Upper lobe of left lung (tissue), 6 donors: ENCODE data around the gene MACROD1. TPM values are rescaled to one million over a fixed set of nuclear protein-coding genes. Genes with fewer than 3 reads are reported as not detected.

Experiments
- ATAC-seq, 2 donors: fragments of 200-7000 bp; cut with Tn5 transposase; one replicate each; pipeline ENCODE4 v1.9.1; 2022; ENCODE audit warnings: mild to moderate bottlenecking in 2 of 2, moderate library complexity in 2 of 2; ENCODE audit not compliant: low FRiP score in 2 of 2
- DNase-seq, 2 donors: peaks; one replicate each; pipeline ENCODE4 v3.0.0-alpha.2; 2019 to 2020
- H3K27ac ChIP-seq, 4 donors: fragments of 200-600 bp; sonication (generic); one replicate each; pipeline ENCODE4 v1.5.1; 2016 to 2019
- H3K27me3 ChIP-seq, 4 donors: fragments of 200-600 bp; sonication (generic); one replicate each; pipeline ENCODE4 v1.5.1; 2017 to 2019
- H3K36me3 ChIP-seq, 4 donors: fragments of 200-600 bp; sonication (generic); one replicate each; pipeline ENCODE4 v1.5.1; 2016 to 2019
- H3K4me1 ChIP-seq, 4 donors: fragments of 200-600 bp; sonication (generic); one replicate each; pipeline ENCODE4 v1.5.1; 2018 to 2019
- H3K4me3 ChIP-seq, 4 donors: fragments of 200-600 bp; sonication (generic); one replicate each; pipeline ENCODE4 v1.5.1; 2017 to 2019; ENCODE audit warnings: mild to moderate bottlenecking in 2 of 4, moderate library complexity in 1 of 4
- H3K9me3 ChIP-seq, 4 donors: fragments of 200-600 bp; sonication (generic); one replicate each; pipeline ENCODE4 v1.5.1; 2018 to 2019
- CTCF ChIP-seq, 6 experiments: fragments of 450-650 bp in 4 of 6; fragments of 200-600 bp in 2 of 6; sonication (generic) in 2 of 6; IDR thresholded peaks; one replicate each; pipeline ENCODE4 v1.5.1; 2016 to 2019; ENCODE audit warnings: antibody characterized with exemption in 6 of 6
- EP300 ChIP-seq, 4 donors: sonication (generic); formaldehyde crosslinking; IDR thresholded peaks; one replicate each; pipeline ENCODE4 v1.5.1; 2017; ENCODE audit warnings: antibody characterized with exemption in 4 of 4, control low read depth in 2 of 4
- POLR2A ChIP-seq, 4 donors: fragments of 450-650 bp; IDR thresholded peaks; one replicate each; pipeline ENCODE4 v1.5.1; 2016 to 2017; ENCODE audit warnings: antibody characterized with exemption in 4 of 4, mild to moderate bottlenecking in 2 of 4
- POLR2AphosphoS5 ChIP-seq, 2 donors: sonication (generic); formaldehyde crosslinking; IDR thresholded peaks; one replicate each; pipeline ENCODE4 v1.5.1; 2017; ENCODE audit warnings: antibody characterized with exemption in 2 of 2
- WGBS, 2 donors: methylation state at CpG; one replicate each; pipeline ENCODE4 v1.1.5; 2017 to 2018; 5-methylcytosine and 5-hydroxymethylcytosine counted together
- total RNA-seq, 6 donors: library from RNA; depleted of rRNA in 4 of 6; stranded (reverse); fragments of >200 nt in 4 of 6; gene quantifications; one replicate each; pipeline versions ENCODE4 v1.1.0 to v1.2.1, GENCODE V29; 2016 to 2021
- donor health status: DM: no; HTN: no; CAD: no; lungs with moderate emphysema.
- donor health status: DM: no; HTN: yes; CAD: no; lungs with severe emphysema.

MACROD1 gene
- total RNA-seq, 6 donors from 2014 or later, result 16.7 to 59.7 (median 33.5) TPM

- Histone ChIP-seq H3K36me3 (no peaks in the 10 kb centered on the region), H3K27me3 (peaks cover 0 to 6% (median 0%) of the 10 kb centered on the region in 4 donors), H3K27ac (no peak overlapping the region), H3K4me1 (peaks cover 7 to 12% (median 11%) of the 10 kb centered on the region in 4 donors), H3K4me3 (peak overlapping the region in 1 of 4 donors; percentile 13), H3K9me3 (no peaks in the 10 kb centered on the region)
- no peak for ATAC-seq
- peak in 1 of 2 donors; percentile 54 for DNase-seq
- TF ChIP-seq EP300 (IDR thresholded peaks at IDR 0.05) (no peak), POLR2AphosphoS5 (IDR thresholded peaks at IDR 0.05) (no peak), CTCF (IDR thresholded peaks at IDR 0.05) (no peak), POLR2A (IDR thresholded peaks at IDR 0.05) (no peak)
- 22 to 49% methylated on average over 6 to 16 of the region's 20 CpGs for whole genome bisulfite sequencing, 2 donors
Measured at GRCh38 chr11:64027651-64028397, 138.1 kb downstream of the MACROD1 start.

- Histone ChIP-seq H3K27me3 (peaks cover 0 to 6% (median 0%) of the 10 kb centered on the region in 4 donors), H3K27ac (no peak overlapping the region), H3K9me3 (no peaks in the 10 kb centered on the region), H3K4me3 (no peak overlapping the region), H3K36me3 (no peaks in the 10 kb centered on the region), H3K4me1 (peaks cover 7 to 12% (median 11%) of the 10 kb centered on the region in 4 donors)
- WGBS, 2 donors, result 88 to 93% methylated on average over 5 to 7 of the region's 7 CpGs
- ATAC-seq, result no peak
- TF ChIP-seq POLR2AphosphoS5 (IDR thresholded peaks at IDR 0.05) (no peak), CTCF (IDR thresholded peaks at IDR 0.05) (no peak), POLR2A (IDR thresholded peaks at IDR 0.05) (no peak), EP300 (IDR thresholded peaks at IDR 0.05) (no peak)
- no peak for DNase-seq
Measured at GRCh38 chr11:64026575-64027205, 139.2 kb downstream of the MACROD1 start.

- Histone ChIP-seq H3K9me3 (no peaks in the 10 kb centered on the region), H3K27me3 (peaks cover 0 to 6% (median 0%) of the 10 kb centered on the region in 4 donors), H3K27ac (no peak overlapping the region), H3K36me3 (no peaks in the 10 kb centered on the region), H3K4me1 (peaks cover 7 to 12% (median 11%) of the 10 kb centered on the region in 4 donors), H3K4me3 (no peak overlapping the region)
- no peak for TF ChIP-seq CTCF (IDR thresholded peaks at IDR 0.05)
- no peak for TF ChIP-seq POLR2A (IDR thresholded peaks at IDR 0.05)
- TF ChIP-seq EP300 (IDR thresholded peaks at IDR 0.05), result no peak
- TF ChIP-seq POLR2AphosphoS5 (IDR thresholded peaks at IDR 0.05), result no peak
- WGBS, 2 donors, result 90 to 98% methylated on average over 3 to 4 of the region's 4 CpGs
- DNase-seq, result no peak
- no peak for ATAC-seq
Measured at GRCh38 chr11:64025205-64025604, 140.7 kb downstream of the MACROD1 start.

- peaks cover 7 to 13% (median 12%) of the 10 kb centered on the region in 4 donors for H3K4me1 ChIP-seq
- DNase-seq (peak in 1 of 2 donors; percentile 44), ATAC-seq (no peak)
- H3K27ac ChIP-seq, result no peak overlapping the region
- H3K36me3 ChIP-seq, result no peaks in the 10 kb centered on the region
- no peak for TF ChIP-seq EP300 (IDR thresholded peaks at IDR 0.05)
- TF ChIP-seq POLR2AphosphoS5 (IDR thresholded peaks at IDR 0.05), result no peak
- TF ChIP-seq POLR2A (IDR thresholded peaks at IDR 0.05), result no peak
- no peak for TF ChIP-seq CTCF (IDR thresholded peaks at IDR 0.05)
- H3K4me3 ChIP-seq, result no peak overlapping the region
- no peaks in the 10 kb centered on the region for H3K9me3 ChIP-seq
- WGBS, 2 donors, result 82% methylated on average over 18 to 20 of the region's 20 CpGs
- peaks cover 0 to 6% (median 0%) of the 10 kb centered on the region in 4 donors for H3K27me3 ChIP-seq
Measured at GRCh38 chr11:64023712-64024710, 141.9 kb downstream of the MACROD1 start.
